Eye (tissue), 1 donor: Measurements from ENCODE around the gene PVALEF.

Experiments
- DNase-seq: peaks from one replicate; pipeline ENCODE4 v3.0.0-alpha.2; 2015

The PVALEF gene

DNA sequence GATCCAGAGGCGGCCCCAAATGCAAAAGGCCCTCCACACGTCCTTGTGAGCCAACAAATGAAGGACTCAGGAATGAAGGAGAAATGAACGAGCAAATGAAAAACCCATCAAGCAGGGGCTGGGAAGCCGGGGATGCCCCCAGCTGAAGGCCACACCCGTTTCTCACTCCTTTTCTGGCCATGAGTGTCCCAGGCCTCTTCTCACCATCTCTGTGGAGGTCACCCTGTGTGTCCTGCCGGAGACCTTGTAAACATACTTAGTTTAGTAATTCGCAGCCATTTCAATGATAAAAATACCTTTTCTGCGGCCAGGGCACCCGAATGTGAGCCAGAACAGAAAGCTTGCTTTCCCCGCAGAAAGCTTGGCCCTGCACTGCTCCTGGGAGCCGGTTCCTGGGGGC is 21.8 kb downstream of the PVALEF start:
- no peak for DNase-seq

- DNase-seq, result no peak
These were observed 22.5 kb downstream of the PVALEF start for GRCh38 chr17:81187586-81188490.

DNA sequence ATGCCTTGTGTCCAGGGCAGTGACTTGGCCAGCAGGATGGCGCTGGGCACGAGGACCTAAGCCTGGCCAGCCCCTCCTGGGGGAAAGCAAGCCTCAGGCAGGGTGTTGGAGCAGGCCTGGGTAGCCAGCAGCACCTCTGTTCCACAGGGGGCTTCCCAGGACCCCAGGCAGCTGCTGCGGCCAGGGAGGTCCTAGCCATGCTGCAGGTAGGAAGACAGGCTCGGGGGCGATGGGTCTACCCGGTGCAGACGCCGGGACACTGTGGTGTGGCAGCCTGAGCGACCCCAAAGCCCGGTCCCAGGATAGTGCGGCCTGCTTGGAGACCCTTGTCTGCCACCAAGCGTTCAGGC is 23.2 kb downstream of the PVALEF start:
- no peak for DNase-seq

- no peak for DNase-seq
These were observed 23.7 kb downstream of the PVALEF start for GRCh38 chr17:81189016-81189415.

DNA sequence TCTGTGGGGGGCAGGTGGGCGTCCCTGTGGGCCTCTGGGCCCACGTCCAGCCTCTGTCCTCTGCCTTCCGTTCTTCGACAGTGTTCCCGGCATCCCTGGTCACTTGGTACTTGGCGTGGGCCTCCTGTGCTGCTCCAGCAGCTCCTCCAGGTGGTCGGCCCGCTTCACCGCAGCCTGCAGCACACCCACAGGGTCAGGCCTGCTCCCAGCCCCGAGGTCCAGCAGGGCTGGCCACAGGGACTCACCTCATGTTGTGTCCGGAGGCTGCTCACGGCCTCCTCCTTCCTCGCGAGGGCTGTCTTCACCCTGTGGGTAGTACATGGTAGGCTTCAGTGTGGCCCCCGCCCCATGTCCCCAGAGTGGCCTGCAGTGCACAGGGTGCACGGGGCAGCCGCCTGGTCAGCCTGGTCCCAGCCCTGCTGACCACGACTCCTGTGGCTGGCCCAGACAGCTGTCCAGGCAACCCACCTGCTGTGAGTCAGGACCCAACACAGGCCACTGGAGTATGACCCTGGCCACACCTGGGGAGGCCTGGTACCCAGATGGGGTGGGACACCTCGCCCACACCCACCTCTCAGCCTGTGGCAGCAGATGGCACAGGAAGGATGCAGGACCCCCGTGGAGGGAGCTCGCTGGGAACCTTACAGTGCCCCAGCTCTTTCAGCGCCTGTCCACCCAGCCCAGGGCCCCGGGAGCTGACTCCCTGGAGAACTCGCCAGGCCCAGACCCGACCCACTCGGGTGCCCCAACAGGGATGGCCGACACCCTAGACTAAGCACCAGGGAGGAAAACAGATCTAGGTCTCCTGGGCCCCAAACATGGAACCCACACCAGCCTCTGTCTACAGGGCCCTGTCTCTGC is 24.6 kb downstream of the PVALEF start:
- DNase-seq, result no peak

- no peak for DNase-seq
These were observed 25.3 kb downstream of the PVALEF start for GRCh38 chr17:81190591-81190990.

GRCh38 chr17:81191116-81191515 is 25.8 kb downstream of the PVALEF start:
- no peak for DNase-seq

GRCh38 chr17:81191646-81192045 is 26.3 kb downstream of the PVALEF start:
- DNase-seq, result no peak

- DNase-seq, result no peak
These were observed 27.2 kb downstream of the PVALEF start for GRCh38 chr17:81192386-81193050.

DNA sequence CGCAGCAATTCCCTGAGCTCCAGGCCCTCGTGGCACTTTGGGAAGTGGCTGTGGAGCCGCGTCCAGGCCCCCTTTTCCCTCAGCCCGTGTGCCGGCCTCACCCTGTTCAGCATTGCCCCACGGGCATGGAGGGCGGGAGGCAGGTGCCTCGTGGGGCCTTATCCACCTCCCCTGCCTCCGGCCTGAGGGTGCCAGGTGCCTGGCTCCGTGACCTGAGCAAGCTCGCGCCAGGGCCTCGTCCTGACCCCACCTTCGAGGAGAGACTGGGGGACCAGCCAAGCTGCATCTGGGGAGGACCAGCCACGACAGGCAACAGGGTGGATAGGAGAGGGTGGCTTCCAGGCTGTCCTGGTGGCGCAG is 27.7 kb downstream of the PVALEF start:
- DNase-seq, result no peak

DNA sequence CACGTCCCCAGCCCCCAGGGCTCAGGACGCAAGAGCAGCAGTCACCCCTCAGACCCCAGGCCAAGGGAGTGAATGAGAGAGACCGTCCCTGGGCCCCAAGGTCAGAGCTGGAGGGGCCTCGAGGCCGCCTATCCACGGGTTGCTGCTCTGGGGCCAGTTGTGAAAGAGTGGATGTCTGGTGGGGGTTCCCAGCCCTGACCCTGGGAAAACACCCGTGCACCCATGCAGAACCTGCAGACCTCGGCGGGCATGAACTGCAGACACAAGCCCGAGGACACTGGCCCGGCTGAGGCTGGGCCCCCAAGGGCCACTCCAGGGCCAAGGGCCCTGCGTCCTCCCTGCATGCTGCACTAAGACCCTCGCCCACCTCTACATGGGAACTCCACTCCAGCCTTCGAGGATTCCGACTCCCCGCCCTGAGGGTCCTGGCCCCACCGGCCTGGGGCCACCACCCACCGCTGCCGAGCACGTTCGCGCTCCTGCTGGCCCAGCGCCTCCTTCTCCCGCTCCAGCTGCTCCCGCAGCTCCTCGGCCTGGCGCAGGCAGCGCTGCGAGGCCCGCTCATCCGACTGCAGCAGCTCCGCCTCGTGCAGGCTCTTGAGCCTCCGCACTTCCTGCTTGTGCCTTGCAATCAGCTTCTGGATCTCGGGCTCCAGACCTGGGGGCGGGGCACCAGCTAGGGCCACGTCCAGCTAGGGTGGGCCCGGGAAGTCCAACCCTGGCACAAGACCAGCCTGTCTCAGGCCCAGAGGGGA is 28.3 kb downstream of the PVALEF start:
- no peak for DNase-seq

- DNase-seq, result no peak
These were observed 29.0 kb downstream of the PVALEF start for GRCh38 chr17:81194225-81194760.

- no peak for DNase-seq
These were observed 29.9 kb downstream of the PVALEF start for GRCh38 chr17:81194941-81195901.

DNA sequence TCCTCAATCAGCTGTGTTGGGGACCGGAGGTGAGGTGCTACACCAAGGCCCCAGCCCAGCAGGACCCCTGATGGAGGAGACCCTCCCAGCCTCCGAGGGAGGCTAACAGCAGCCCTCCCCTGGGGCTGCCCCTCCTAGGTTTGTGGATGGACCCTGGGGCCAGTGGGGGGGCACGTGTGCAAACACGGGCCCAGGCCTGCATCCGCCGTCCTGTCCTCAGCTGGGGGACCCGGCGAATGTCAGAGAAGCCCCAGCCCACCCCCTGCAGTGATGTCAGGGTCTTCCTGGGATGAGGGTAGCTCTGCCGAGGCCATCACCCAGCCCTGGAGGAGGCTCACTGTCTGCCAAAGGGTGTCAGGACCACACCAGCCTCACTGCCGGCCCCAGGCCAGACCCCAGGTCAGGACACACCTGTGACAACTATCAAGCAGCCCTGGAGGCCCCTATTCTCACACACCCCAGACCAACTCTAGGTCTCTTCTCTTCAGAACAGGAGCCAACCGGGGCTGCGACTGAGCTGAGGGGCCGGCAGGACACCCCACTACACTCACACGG is 30.7 kb downstream of the PVALEF start:
- no peak for DNase-seq

GRCh38 chr17:81196505-81197408 is 31.4 kb downstream of the PVALEF start:
- DNase-seq, result no peak

- DNase-seq, result no peak
These were observed 32.1 kb downstream of the PVALEF start for GRCh38 chr17:81197409-81197795.

DNA sequence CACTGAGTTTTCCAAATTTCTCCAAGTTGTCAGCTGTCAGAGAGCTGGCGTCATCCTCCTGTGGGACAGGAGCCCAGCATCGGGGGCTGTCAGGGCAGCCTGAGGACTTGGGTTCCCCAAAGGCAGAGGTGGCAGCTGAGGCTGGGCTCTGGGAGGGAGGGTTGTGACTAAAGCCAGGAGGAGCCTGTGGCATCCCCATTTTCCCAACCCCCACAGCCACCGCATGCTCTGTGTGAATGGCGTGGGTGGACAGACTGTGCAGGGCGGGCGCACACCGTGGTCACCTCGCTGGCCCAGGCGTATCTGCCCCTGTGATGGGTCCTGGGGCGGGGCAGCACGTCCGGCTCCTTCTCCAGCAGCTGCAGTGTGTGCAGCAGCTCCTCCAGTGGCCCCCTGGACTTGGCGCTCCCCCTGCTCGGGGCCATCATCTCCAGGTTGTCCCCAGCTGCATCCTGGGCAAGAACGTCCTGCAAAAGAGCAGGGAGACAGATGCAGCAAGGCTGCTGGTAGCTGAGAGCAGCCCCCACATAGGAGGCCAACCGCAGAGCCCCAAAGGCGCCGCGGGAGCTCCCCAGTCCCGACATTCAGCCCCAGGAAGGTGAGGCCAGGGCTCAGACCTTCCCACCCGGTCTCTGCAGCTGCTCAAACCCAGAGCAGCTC is 32.7 kb downstream of the PVALEF start:
- DNase-seq, result no peak

GRCh38 chr17:81198826-81199481 is 33.6 kb downstream of the PVALEF start:
- DNase-seq, result no peak

GRCh38 chr17:81199482-81199830 is 34.1 kb downstream of the PVALEF start:
- DNase-seq, result no peak
